ENCODE data around the gene SSR3. TPM values are rescaled to one million over a fixed set of nuclear protein-coding genes. Genes with fewer than 3 reads are reported as not detected.

Gene SSR3
- total and polyA plus RNA-seq, 2 of the 8 experiments (the other 6 are each of a cell fraction or from before 2014, with no cell fraction given) = 92.7 to 208 TPM

DNA sequence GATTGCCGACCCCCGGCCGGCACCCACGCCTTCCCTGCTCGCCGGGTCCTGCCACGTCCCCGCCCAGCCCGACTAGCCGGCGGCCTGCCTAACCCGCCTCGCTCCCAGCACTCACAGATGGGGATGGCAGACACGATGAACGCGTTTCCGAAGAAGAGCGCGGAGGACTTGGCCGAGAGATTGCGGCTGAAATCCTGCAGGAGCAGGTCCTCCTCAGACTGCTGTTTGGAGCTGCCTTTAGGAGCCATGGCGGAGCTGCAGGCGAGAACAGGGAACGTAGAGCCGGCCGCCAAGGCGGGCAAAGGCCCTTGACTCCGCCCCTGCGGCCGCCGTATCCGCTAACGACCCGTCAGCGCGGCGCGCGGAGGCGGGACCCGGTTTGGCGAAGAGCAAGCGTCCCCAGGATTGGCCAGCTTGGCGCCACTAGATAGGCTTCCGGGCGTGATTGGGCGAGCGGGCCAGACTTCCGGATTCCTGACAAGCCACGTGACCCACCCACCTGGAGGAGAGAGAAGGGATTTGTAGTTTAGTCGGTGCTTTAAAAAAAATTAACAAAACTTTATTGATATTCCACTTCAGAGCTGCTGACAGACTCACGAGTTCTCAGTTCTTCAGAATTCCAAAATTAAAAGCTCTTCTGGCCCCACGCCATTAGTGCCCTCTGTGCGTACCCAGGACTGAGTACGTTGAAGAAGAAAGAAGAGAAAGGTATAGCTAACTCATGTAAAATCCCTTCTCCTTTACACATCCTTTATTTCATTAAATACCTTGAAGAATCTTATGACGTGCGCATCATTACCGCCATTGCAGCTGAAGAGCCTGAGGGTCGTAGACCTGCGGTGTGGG lies at the start of gene SSR3 (continued):
- TF ChIP-seq HDAC6 (IDR thresholded peaks at IDR 0.05; ENCODE audit: low read depth, low read length) = no peak
- TF ChIP-seq BRCA1 (IDR thresholded peaks at IDR 0.05; ENCODE audit: low read depth, low read length) = no peak
- TF ChIP-seq JUN (IDR thresholded peaks at IDR 0.05; ENCODE audit: low read depth, low read length) = no peak
- no peak for TF ChIP-seq BACH1 (IDR thresholded peaks at IDR 0.05; ENCODE audit: low read length)
- TF ChIP-seq TBP (IDR thresholded peaks at IDR 0.05; ENCODE audit: low read depth, low read length) = peak; percentile 84
- peak; percentile 85 for TF ChIP-seq YY1 (IDR thresholded peaks at IDR 0.05; ENCODE audit: low read depth, low read length)
- TF ChIP-seq NANOG (IDR thresholded peaks at IDR 0.05; ENCODE audit: insufficient read depth, low read depth, low read length, poor library complexity, severe bottlenecking) = no peak
- TF ChIP-seq CBX8 (IDR thresholded peaks at IDR 0.05; ENCODE audit: borderline replicate concordance, low read depth, low read length) = no peak
- TF ChIP-seq RAD21 (IDR thresholded peaks at IDR 0.05 in 1 of 2, conservative IDR thresholded peaks at IDR 0.05 in 1 of 2; ENCODE audit: low read depth in 2 of 2, low read length in 2 of 2) = 0 out of 4 replicates have a peak, but pooled peaks of 1 of the 2 experiments have one; percentile 8
- peak; percentile 40 for TF ChIP-seq SAP30 (IDR thresholded peaks at IDR 0.05; ENCODE audit: insufficient read depth, insufficient replicate concordance, low read length)
- peak; percentile 54; the same call in 1 of the 2 replicates for TF ChIP-seq SP2 (IDR thresholded peaks at IDR 0.05; ENCODE audit: low read length)
- TF ChIP-seq POLR2A (IDR thresholded peaks at IDR 0.05; ENCODE audit: control extremely low read depth in 1 of 2, low read depth in 2 of 2, low read length in 2 of 2) = peak; percentile 87 to 92
- TF ChIP-seq CHD1 (IDR thresholded peaks at IDR 0.05; ENCODE audit: low read depth, low read length) = no peak
- peak; percentile 96 for TF ChIP-seq USF2 (IDR thresholded peaks at IDR 0.05; ENCODE audit: low read length)
- TF ChIP-seq SIX5 (IDR thresholded peaks at IDR 0.05; ENCODE audit: low read depth, low read length) = peak; percentile 78
- TF ChIP-seq, protein P1, sequence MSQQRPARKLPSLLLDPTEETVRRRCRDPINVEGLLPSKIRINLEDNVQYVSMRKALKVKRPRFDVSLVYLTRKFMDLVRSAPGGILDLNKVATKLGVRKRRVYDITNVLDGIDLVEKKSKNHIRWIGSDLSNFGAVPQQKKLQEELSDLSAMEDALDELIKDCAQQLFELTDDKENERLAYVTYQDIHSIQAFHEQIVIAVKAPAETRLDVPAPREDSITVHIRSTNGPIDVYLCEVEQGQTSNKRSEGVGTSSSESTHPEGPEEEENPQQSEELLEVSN (IDR thresholded peaks at IDR 0.05) = peak; percentile 11; the same call in 1 of the 2 replicates
- peak; percentile 76; the same call in 1 of the 2 replicates for TF ChIP-seq SP4 (IDR thresholded peaks at IDR 0.05; ENCODE audit: low read length)
- no peak for TF ChIP-seq SRF (IDR thresholded peaks at IDR 0.05; ENCODE audit: low read depth, low read length)
- TF ChIP-seq SP1 (IDR thresholded peaks at IDR 0.05; ENCODE audit: low read depth, low read length) = peak; percentile 97
- TF ChIP-seq SUZ12 (IDR thresholded peaks at IDR 0.05; ENCODE audit: low read length) = no peak
- TF ChIP-seq SIN3A (conservative IDR thresholded peaks at IDR 0.05 in 1 of 2, IDR thresholded peaks at IDR 0.05 in 1 of 2; ENCODE audit: low read depth in 1 of 2, low read length in 2 of 2) = peak; percentile 40 to 84; a peak in 3 of 4 replicates
- no peak for TF ChIP-seq NRF1 (IDR thresholded peaks at IDR 0.05; ENCODE audit: low read depth, low read length)
- TF ChIP-seq CREB1 (IDR thresholded peaks at IDR 0.05) = peak; percentile 74
